DND-41 (cell line): ENCODE data around the gene NEDD4.

Source experiments
- ATAC-seq: fragments of 200-7000 bp; cut with Tn5 transposase; 3 replicates; pipeline ENCODE4 v1.9.1; 2021; ENCODE audit warnings: low read depth; ENCODE audit not compliant: insufficient read depth
- DNase-seq: peaks from one replicate; pipeline ENCODE4 v3.0.0-alpha.2; 2020
- H2AFZ ChIP-seq: 2 replicates; pipeline ENCODE4 v1.6.0; 2012; ENCODE audit warnings: low read depth, low read length
- H3K27ac ChIP-seq: 2 replicates; pipeline ENCODE4 v1.5.1; 2012; ENCODE audit warnings: low read length, inconsistent platforms
- H3K27me3 ChIP-seq: fragments of 200-600 bp; sonication (generic); 2 replicates; pipeline ENCODE4 v1.6.0; 2012; ENCODE audit warnings: low read length, mild to moderate bottlenecking, inconsistent platforms; ENCODE audit not compliant: insufficient read depth, poor library complexity
- H3K36me3 ChIP-seq: 2 replicates; pipeline ENCODE4 v1.5.1; 2012; ENCODE audit warnings: low read length, inconsistent platforms; ENCODE audit not compliant: insufficient read depth
- H3K4me1 ChIP-seq: 2 replicates; pipeline ENCODE4 v1.5.1; 2012; ENCODE audit warnings: mild to moderate bottlenecking, low read length; ENCODE audit not compliant: insufficient read depth
- H3K4me2 ChIP-seq: 2 replicates; pipeline ENCODE4 v1.6.0; 2012; ENCODE audit warnings: mild to moderate bottlenecking, moderate library complexity, low read length, inconsistent platforms; ENCODE audit not compliant: insufficient read depth
- H3K4me3 ChIP-seq, 2 experiments: fragments of 200-600 bp in 1 of 2; shearing (Covaris generic) in 1 of 2; 2 replicates each; pipeline ENCODE4 v1.5.1; 2012 to 2016; ENCODE audit warnings: inconsistent platforms in 2 of 2, low read length in 2 of 2, mild to moderate bottlenecking in 2 of 2, low read depth in 1 of 2, moderate library complexity in 1 of 2
- H3K79me2 ChIP-seq: 2 replicates; pipeline ENCODE4 v1.6.0; 2012; ENCODE audit warnings: low read length, inconsistent platforms; ENCODE audit not compliant: insufficient read depth
- H3K9ac ChIP-seq: 2 replicates; pipeline ENCODE4 v1.6.0; 2012; ENCODE audit warnings: low read depth, mild to moderate bottlenecking, inconsistent platforms, low read length, moderate library complexity
- H3K9me3 ChIP-seq: 2 replicates; pipeline ENCODE4 v1.5.1; 2012; ENCODE audit warnings: low read length, moderate library complexity, mild to moderate bottlenecking, inconsistent platforms; ENCODE audit not compliant: insufficient read depth, severe bottlenecking
- H4K20me1 ChIP-seq: 2 replicates; pipeline ENCODE4 v1.6.0; 2012; ENCODE audit warnings: low read length; ENCODE audit not compliant: insufficient read depth
- EZH2 ChIP-seq: IDR thresholded peaks from 3 replicates; pipeline ENCODE4 v1.6.1; 2012; ENCODE audit warnings: borderline replicate concordance, low read depth, mild to moderate bottlenecking, moderate library complexity, low read length, inconsistent platforms; ENCODE audit not compliant: severe bottlenecking
- TF ChIP-seq, protein P1 (sequence below): IDR thresholded peaks from 2 replicates; pipeline ENCODE4 v1.5.1; 2012; ENCODE audit warnings: borderline replicate concordance, low read length, moderate library complexity, mild to moderate bottlenecking; ENCODE audit not compliant: poor library complexity, severe bottlenecking; ENCODE audit errors: extremely low read depth

The NEDD4 gene

DNA sequence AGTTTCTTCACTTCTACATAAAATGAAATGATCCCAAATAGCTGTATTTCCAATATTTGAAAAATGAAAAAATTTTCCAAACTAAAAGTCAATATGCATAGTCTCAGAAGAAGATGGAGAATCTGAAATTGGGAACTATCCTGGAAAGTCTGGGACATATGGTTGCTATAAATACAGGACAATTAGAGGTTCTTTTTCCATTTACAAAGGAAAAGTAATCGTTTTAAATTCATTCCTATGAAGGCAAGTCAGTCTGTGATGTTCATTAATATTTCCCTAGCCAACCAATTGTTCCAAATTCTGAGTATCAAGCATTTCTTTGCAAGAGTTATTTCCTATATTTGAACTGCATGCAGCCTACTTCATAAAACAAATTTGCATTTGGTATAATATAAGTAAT lies 102.2 kb downstream of the NEDD4 start:
- H3K79me2 ChIP-seq, result no peaks in the 10 kb centered on the region
- DNase-seq, result no peak
- no peak overlapping the region for H3K9ac ChIP-seq
- no peaks in the 10 kb centered on the region for H3K36me3 ChIP-seq
- no peak overlapping the region for H3K4me2 ChIP-seq
- H3K27me3 ChIP-seq, result no peaks in the 10 kb centered on the region
- no peak for ATAC-seq
- H4K20me1 ChIP-seq, result no peaks in the 10 kb centered on the region
- H3K4me3 ChIP-seq, result no peak overlapping the region
- H3K27ac ChIP-seq, result no peak overlapping the region
- no peak overlapping the region for H2AFZ ChIP-seq
- peaks cover 17% of the 10 kb centered on the region for H3K4me1 ChIP-seq
- TF ChIP-seq, protein P1, sequence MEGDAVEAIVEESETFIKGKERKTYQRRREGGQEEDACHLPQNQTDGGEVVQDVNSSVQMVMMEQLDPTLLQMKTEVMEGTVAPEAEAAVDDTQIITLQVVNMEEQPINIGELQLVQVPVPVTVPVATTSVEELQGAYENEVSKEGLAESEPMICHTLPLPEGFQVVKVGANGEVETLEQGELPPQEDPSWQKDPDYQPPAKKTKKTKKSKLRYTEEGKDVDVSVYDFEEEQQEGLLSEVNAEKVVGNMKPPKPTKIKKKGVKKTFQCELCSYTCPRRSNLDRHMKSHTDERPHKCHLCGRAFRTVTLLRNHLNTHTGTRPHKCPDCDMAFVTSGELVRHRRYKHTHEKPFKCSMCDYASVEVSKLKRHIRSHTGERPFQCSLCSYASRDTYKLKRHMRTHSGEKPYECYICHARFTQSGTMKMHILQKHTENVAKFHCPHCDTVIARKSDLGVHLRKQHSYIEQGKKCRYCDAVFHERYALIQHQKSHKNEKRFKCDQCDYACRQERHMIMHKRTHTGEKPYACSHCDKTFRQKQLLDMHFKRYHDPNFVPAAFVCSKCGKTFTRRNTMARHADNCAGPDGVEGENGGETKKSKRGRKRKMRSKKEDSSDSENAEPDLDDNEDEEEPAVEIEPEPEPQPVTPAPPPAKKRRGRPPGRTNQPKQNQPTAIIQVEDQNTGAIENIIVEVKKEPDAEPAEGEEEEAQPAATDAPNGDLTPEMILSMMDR, result no peak
- no peak for TF ChIP-seq EZH2
- no peaks in the 10 kb centered on the region for H3K9me3 ChIP-seq

DNA sequence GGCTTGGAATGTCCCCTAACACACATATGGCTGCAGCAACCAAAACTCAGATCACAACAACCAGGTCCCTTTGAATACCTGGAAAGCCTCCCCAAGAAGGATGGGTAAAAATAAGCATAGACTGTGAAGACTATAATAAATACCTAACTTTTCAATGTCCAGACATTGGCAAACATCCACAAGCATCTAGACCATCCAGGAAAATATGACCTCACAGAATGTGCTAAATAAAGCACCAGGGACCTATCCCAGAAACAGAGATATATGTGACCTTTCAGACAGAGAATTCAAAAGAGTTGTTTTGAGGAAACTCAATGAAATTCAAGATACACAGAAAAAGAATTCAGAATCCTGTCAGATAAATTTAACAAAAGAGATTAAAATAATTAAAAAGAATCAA lies 109.2 kb downstream of the NEDD4 start:
- Histone ChIP-seq H4K20me1 (no peaks in the 10 kb centered on the region), H2AFZ (no peak overlapping the region), H3K4me1 (no peaks in the 10 kb centered on the region), H3K4me3 (no peak overlapping the region), H3K79me2 (no peaks in the 10 kb centered on the region), H3K36me3 (no peaks in the 10 kb centered on the region), H3K4me2 (no peak overlapping the region), H3K27me3 (no peaks in the 10 kb centered on the region), H3K27ac (no peak overlapping the region), H3K9ac (no peak overlapping the region), H3K9me3 (no peaks in the 10 kb centered on the region)
- no peak for DNase-seq
- ATAC-seq, result no peak
- TF ChIP-seq, protein P1, result no peak
- TF ChIP-seq EZH2, result no peak

DNA sequence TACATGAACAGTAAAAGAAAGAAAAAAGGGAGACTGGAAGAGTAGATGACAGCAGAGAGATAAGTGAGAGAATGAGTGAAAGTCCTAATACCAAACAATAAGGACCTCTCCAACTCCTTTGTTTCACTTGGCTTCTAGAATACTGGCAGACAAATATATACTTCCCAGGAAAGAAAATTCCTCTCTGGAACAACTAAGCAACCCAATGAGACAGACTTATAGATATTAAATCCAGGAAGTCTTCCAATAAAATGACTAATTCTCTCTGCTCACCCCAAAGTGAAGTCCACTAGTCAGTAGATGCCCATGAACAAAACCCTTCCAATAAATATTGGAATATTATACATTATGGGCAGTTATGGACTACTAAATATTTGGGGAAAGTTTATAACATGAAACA lies 114.2 kb downstream of the NEDD4 start:
- H3K4me2 ChIP-seq, result no peak overlapping the region
- ATAC-seq (no peak), DNase-seq (no peak)
- no peaks in the 10 kb centered on the region for H3K36me3 ChIP-seq
- TF ChIP-seq, protein P1, result no peak
- no peak for TF ChIP-seq EZH2
- H3K9ac ChIP-seq, result no peak overlapping the region
- no peaks in the 10 kb centered on the region for H3K27me3 ChIP-seq
- no peaks in the 10 kb centered on the region for H3K79me2 ChIP-seq
- no peak overlapping the region for H3K27ac ChIP-seq
- H3K4me3 ChIP-seq, result no peak overlapping the region
- H3K9me3 ChIP-seq, result no peaks in the 10 kb centered on the region
- H4K20me1 ChIP-seq, result no peaks in the 10 kb centered on the region
- no peak overlapping the region for H2AFZ ChIP-seq
- no peaks in the 10 kb centered on the region for H3K4me1 ChIP-seq

DNA sequence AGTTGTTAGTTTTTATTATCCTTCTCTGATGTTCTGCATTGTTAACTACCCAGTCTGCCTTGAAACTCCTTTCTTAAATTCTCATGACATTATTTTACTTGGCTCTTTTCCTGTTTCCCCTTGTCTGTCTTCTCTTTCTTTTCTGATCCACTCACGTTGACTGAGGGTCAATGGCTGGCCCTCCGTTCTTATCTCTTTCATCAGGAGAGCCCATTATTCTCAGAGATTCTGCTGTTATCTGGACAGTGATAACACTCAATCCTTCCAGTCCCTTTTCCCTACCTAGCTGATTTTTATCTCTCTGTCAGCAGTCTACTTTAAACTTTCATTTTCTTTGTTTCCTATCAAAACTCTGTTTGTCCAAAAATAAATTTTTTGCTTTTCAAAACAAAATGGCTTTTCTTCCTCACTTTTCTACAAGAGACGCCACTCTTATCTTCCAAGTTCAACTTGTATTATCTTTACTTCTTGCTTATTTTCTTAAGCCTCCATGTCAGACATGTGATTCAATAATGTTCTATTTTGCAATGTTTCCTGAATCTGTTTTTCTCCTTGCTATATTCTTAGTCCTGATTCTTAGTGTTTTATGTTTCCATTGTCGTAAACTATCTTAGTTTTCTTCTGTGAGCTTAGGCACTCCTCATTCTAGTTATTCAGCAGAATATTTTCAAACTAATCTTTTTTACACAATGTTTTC lies 120.2 kb downstream of the NEDD4 start:
- H3K4me1 ChIP-seq, result no peaks in the 10 kb centered on the region
- H3K27ac ChIP-seq, result no peak overlapping the region
- no peaks in the 10 kb centered on the region for H4K20me1 ChIP-seq
- DNase-seq, result no peak
- no peak overlapping the region for H2AFZ ChIP-seq
- H3K4me2 ChIP-seq, result no peak overlapping the region
- no peak overlapping the region for H3K4me3 ChIP-seq
- H3K9ac ChIP-seq, result no peak overlapping the region
- ATAC-seq, result no peak
- H3K27me3 ChIP-seq, result no peaks in the 10 kb centered on the region
- no peaks in the 10 kb centered on the region for H3K36me3 ChIP-seq
- TF ChIP-seq, protein P1, result no peak
- TF ChIP-seq EZH2, result no peak
- H3K79me2 ChIP-seq, result no peaks in the 10 kb centered on the region
- no peaks in the 10 kb centered on the region for H3K9me3 ChIP-seq
